Liver (tissue), 9 donors: ENCODE measurements around the gene PRSS8. TPM values are rescaled to one million over a fixed set of nuclear protein-coding genes. Genes with fewer than 3 reads are reported as not detected.

Experiments used
- DNase-seq: peaks from one replicate; pipeline ENCODE4 v3.0.0-alpha.2; 2017; ENCODE audit warnings: low spot score
- H3K27ac ChIP-seq, 2 donors: one replicate each; pipeline ENCODE4 v1.7.0; 2013; ENCODE audit warnings: inconsistent platforms in 2 of 2, low read length in 2 of 2, control low read depth in 1 of 2, low read depth in 1 of 2, mild to moderate bottlenecking in 1 of 2
- H3K27me3 ChIP-seq, 4 donors: one replicate each; pipeline versions ENCODE4 v1.6.1 to v1.7.0; 2013; ENCODE audit warnings: low read length in 3 of 4, inconsistent platforms in 1 of 4, mild to moderate bottlenecking in 1 of 4, moderate library complexity in 1 of 4; ENCODE audit not compliant: control insufficient read depth in 4 of 4, insufficient read depth in 4 of 4
- H3K36me3 ChIP-seq, 4 donors: one replicate each; pipeline versions ENCODE4 v1.6.1 to v1.7.0; 2013; ENCODE audit warnings: low read length in 3 of 4, mild to moderate bottlenecking in 3 of 4, low read depth in 1 of 4, moderate library complexity in 1 of 4; ENCODE audit not compliant: control insufficient read depth in 4 of 4, insufficient read depth in 3 of 4
- H3K4me1 ChIP-seq, 4 donors: one replicate each; pipeline versions ENCODE4 v1.6.1 to v1.7.0; 2013; ENCODE audit warnings: low read length in 3 of 4, mild to moderate bottlenecking in 3 of 4, moderate library complexity in 1 of 4; ENCODE audit not compliant: control insufficient read depth in 4 of 4, insufficient read depth in 4 of 4
- H3K4me3 ChIP-seq, 3 donors: one replicate each; pipeline versions ENCODE4 v1.6.1 to v1.7.0; 2013; ENCODE audit warnings: low read length in 3 of 3, control low read depth in 1 of 3, low read depth in 1 of 3, mild to moderate bottlenecking in 1 of 3
- H3K9ac ChIP-seq, 2 donors: one replicate each; pipeline ENCODE4 v1.7.0; 2013; ENCODE audit warnings: low read length in 2 of 2, mild to moderate bottlenecking in 2 of 2, moderate library complexity in 2 of 2, control low read depth in 1 of 2, low read depth in 1 of 2
- H3K9me3 ChIP-seq, 4 donors: one replicate each; pipeline versions ENCODE4 v1.6.1 to v1.7.0; 2013; ENCODE audit warnings: low read length in 3 of 4; ENCODE audit not compliant: control insufficient read depth in 4 of 4
- ATF3 ChIP-seq: IDR thresholded peaks from 2 replicates; pipeline ENCODE4 v1.6.1; 2016; ENCODE audit warnings: antibody characterized with exemption
- CTCF ChIP-seq: fragments of 150-350 bp; IDR thresholded peaks from 2 replicates; pipeline ENCODE4 v1.5.1; 2017; ENCODE audit warnings: improper control_type of control experiment, low read depth, low read length; ENCODE audit not compliant: missing input control
- FOXA1 ChIP-seq: IDR thresholded peaks from 2 replicates; pipeline ENCODE4 v1.6.1; 2016; ENCODE audit warnings: antibody characterized with exemption
- FOXA2 ChIP-seq: IDR thresholded peaks from 2 replicates; pipeline ENCODE4 v1.6.1; 2016; ENCODE audit warnings: antibody characterized with exemption
- GABPA ChIP-seq, 2 donors: IDR thresholded peaks in 1 of 2; conservative IDR thresholded peaks in 1 of 2; 2 replicates each; pipeline ENCODE4 v1.6.1; 2016; ENCODE audit warnings: antibody characterized with exemption in 2 of 2, mild to moderate bottlenecking in 1 of 2, moderate library complexity in 1 of 2
- HNF4A ChIP-seq, 2 donors: conservative IDR thresholded peaks; 2 replicates each; pipeline ENCODE4 v1.6.1; 2016; ENCODE audit warnings: antibody characterized with exemption in 2 of 2, mild to moderate bottlenecking in 2 of 2
- HNF4G ChIP-seq: IDR thresholded peaks from 2 replicates; pipeline ENCODE4 v1.6.1; 2016; ENCODE audit warnings: antibody characterized with exemption
- NR2F2 ChIP-seq: IDR thresholded peaks from 2 replicates; pipeline ENCODE4 v1.6.1; 2016; ENCODE audit warnings: antibody characterized with exemption
- RAD21 ChIP-seq, 2 donors: IDR thresholded peaks; 2 replicates each; pipeline ENCODE4 v1.6.1; 2016; ENCODE audit warnings: antibody characterized with exemption in 2 of 2, mild to moderate bottlenecking in 2 of 2
- SP1 ChIP-seq: IDR thresholded peaks from 2 replicates; pipeline ENCODE4 v1.6.1; 2018; ENCODE audit warnings: antibody characterized with exemption, mild to moderate bottlenecking
- TAF1 ChIP-seq: conservative IDR thresholded peaks from 2 replicates; pipeline ENCODE4 v1.6.1; 2016; ENCODE audit warnings: antibody characterized with exemption, mild to moderate bottlenecking
- YY1 ChIP-seq: IDR thresholded peaks from 2 replicates; pipeline ENCODE4 v1.6.1; 2016; ENCODE audit warnings: antibody characterized with exemption, mild to moderate bottlenecking
- ZBTB33 ChIP-seq: IDR thresholded peaks from 2 replicates; pipeline ENCODE4 v1.6.1; 2016; ENCODE audit warnings: antibody characterized with exemption
- WGBS: extraction: QIAGEN DNeasy Blood & Tissue Kit; methylation state at CpG from one replicate; pipeline ENCODE4 v1.1.7; 2013; 5-methylcytosine and 5-hydroxymethylcytosine counted together
- polyA plus RNA-seq, 2 donors: library from polyadenylated mRNA; stranded (reverse) in 1 of 2; unstranded in 1 of 2; fragments of 200-250 nt in 1 of 2; fragments of >200 nt in 1 of 2; fragmentation: Nextera tagmentation in 1 of 2; extraction: Ambion mirVana in 1 of 2; gene quantifications; one replicate each; pipeline versions ENCODE4 v1.2.1 to v1.2.3, GENCODE V29; 2013 to 2015
- total RNA-seq, 2 donors: library from RNA; depleted of rRNA; stranded (reverse); fragments of >200 nt; gene quantifications; one replicate each; pipeline ENCODE4 v1.2.3, GENCODE V29; 2014
- TF ChIP-seq, protein P1 (sequence below): IDR thresholded peaks from 2 replicates; pipeline ENCODE4 v1.6.1; 2016; ENCODE audit warnings: antibody characterized with exemption, mild to moderate bottlenecking
- donor health status: healthy.
- donor health status: healthy.
- donor health status: healthy.
- donor health status: healthy.
- donor health status: healthy.

PRSS8 gene
- total and polyA plus RNA-seq, 4 donors, result 1.1 to 50.1 (median 8.4) TPM

GRCh38 chr16:31147574-31147973 lies 12.0 kb upstream of the PRSS8 start:
- DNase-seq, result no peak
- Histone ChIP-seq H3K4me3 (no peak overlapping the region), H3K9me3 (no peaks in the 10 kb centered on the region), H3K4me1 (peaks cover 0 to 8% (median 6%) of the 10 kb centered on the region in 4 donors), H3K9ac (no peak overlapping the region), H3K36me3 (no peaks in the 10 kb centered on the region), H3K27me3 (no peaks in the 10 kb centered on the region), H3K27ac (no peak overlapping the region)
- WGBS, result 90% methylated on average over 3 of the region's 3 CpGs
- TF ChIP-seq, protein P1, sequence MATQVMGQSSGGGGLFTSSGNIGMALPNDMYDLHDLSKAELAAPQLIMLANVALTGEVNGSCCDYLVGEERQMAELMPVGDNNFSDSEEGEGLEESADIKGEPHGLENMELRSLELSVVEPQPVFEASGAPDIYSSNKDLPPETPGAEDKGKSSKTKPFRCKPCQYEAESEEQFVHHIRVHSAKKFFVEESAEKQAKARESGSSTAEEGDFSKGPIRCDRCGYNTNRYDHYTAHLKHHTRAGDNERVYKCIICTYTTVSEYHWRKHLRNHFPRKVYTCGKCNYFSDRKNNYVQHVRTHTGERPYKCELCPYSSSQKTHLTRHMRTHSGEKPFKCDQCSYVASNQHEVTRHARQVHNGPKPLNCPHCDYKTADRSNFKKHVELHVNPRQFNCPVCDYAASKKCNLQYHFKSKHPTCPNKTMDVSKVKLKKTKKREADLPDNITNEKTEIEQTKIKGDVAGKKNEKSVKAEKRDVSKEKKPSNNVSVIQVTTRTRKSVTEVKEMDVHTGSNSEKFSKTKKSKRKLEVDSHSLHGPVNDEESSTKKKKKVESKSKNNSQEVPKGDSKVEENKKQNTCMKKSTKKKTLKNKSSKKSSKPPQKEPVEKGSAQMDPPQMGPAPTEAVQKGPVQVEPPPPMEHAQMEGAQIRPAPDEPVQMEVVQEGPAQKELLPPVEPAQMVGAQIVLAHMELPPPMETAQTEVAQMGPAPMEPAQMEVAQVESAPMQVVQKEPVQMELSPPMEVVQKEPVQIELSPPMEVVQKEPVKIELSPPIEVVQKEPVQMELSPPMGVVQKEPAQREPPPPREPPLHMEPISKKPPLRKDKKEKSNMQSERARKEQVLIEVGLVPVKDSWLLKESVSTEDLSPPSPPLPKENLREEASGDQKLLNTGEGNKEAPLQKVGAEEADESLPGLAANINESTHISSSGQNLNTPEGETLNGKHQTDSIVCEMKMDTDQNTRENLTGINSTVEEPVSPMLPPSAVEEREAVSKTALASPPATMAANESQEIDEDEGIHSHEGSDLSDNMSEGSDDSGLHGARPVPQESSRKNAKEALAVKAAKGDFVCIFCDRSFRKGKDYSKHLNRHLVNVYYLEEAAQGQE, result no peak
- TF ChIP-seq CTCF (no peak), ZBTB33 (no peak), SP1 (no peak), NR2F2 (no peak), YY1 (no peak), FOXA1 (no peak)

- H3K4me3 ChIP-seq, result no peak overlapping the region
- TF ChIP-seq, protein P1, result no peak
- no peak for TF ChIP-seq FOXA2
- TF ChIP-seq GABPA (IDR thresholded peaks at IDR 0.05 in 1 of 2, conservative IDR thresholded peaks at IDR 0.05 in 1 of 2), result no peak
- no peak for TF ChIP-seq NR2F2
- TF ChIP-seq TAF1, result no peak
- no peak for TF ChIP-seq SP1
- no peak for TF ChIP-seq ZBTB33
- TF ChIP-seq RAD21 (IDR thresholded peaks at IDR 0.05), result no peak
- TF ChIP-seq ATF3, result no peak
- TF ChIP-seq YY1, result no peak
- no peak for TF ChIP-seq FOXA1
- no peak for TF ChIP-seq HNF4A (conservative IDR thresholded peaks at IDR 0.05)
- no peak for TF ChIP-seq HNF4G
- TF ChIP-seq CTCF, result no peak
- H3K9me3 ChIP-seq, result no peaks in the 10 kb centered on the region
- H3K4me1 ChIP-seq, result peaks cover 13 to 23% (median 19%) of the 10 kb centered on the region in 4 donors
- no peaks in the 10 kb centered on the region for H3K27me3 ChIP-seq
- H3K9ac ChIP-seq, result no peak overlapping the region
- no peak overlapping the region for H3K27ac ChIP-seq
- WGBS, result 63% methylated on average over 12 of the region's 12 CpGs
- no peaks in the 10 kb centered on the region for H3K36me3 ChIP-seq
- DNase-seq, result no peak
These were observed 10.0 kb upstream of the PRSS8 start for GRCh38 chr16:31145398-31145990.
